Heart right ventricle (tissue), 16 donors: Measurements from ENCODE around the gene NTHL1. TPM values are rescaled to one million over a fixed set of nuclear protein-coding genes. Genes with fewer than 3 reads are reported as not detected.

Experiments used
- ATAC-seq, 8 donors: fragments of 200-7000 bp; cut with Tn5 transposase; one replicate each; pipeline ENCODE4 v1.9.1; 2020; ENCODE audit warnings: mild to moderate bottlenecking in 8 of 8, moderate library complexity in 8 of 8, moderate number of reproducible peaks in 1 of 8
- DNase-seq, 2 donors: peaks; one replicate each; pipeline ENCODE4 v3.0.0-alpha.2; 2020
- H3K27ac ChIP-seq, 10 donors: fragments of 200-600 bp; sonication (generic) in 2 of 10; one replicate each; pipeline versions ENCODE4 v1.5.0 to v1.8.0; 2020 to 2022; ENCODE audit warnings: mild to moderate bottlenecking in 3 of 10
- H3K27me3 ChIP-seq, 7 donors: fragments of 200-600 bp; one replicate each; pipeline ENCODE4 v1.8.0; 2021 to 2022; ENCODE audit warnings: mild to moderate bottlenecking in 2 of 7
- H3K36me3 ChIP-seq, 9 donors: fragments of 200-600 bp; sonication (generic) in 1 of 9; one replicate each; pipeline versions ENCODE4 v1.5.0 to v1.8.0; 2020 to 2022; ENCODE audit warnings: mild to moderate bottlenecking in 2 of 9
- H3K4me1 ChIP-seq, 9 donors: fragments of 200-600 bp; sonication (generic) in 1 of 9; one replicate each; pipeline versions ENCODE4 v1.5.0 to v1.8.0; 2020 to 2022; ENCODE audit warnings: mild to moderate bottlenecking in 4 of 9
- H3K4me3 ChIP-seq, 10 donors: fragments of 200-600 bp; sonication (generic) in 2 of 10; one replicate each; pipeline versions ENCODE4 v1.5.0 to v1.8.0; 2020 to 2022; ENCODE audit warnings: mild to moderate bottlenecking in 7 of 10, moderate library complexity in 2 of 10
- H3K9me3 ChIP-seq, 11 donors: fragments of 200-600 bp in 10 of 11; sonication (generic) in 2 of 11; one replicate each; pipeline versions ENCODE4 v1.5.0 to v1.8.0; 2013 to 2022; ENCODE audit warnings: mild to moderate bottlenecking in 2 of 11, control low read depth in 1 of 11, moderate library complexity in 1 of 11
- CTCF ChIP-seq, 9 donors: fragments of 200-600 bp; sonication (generic) in 2 of 9; IDR thresholded peaks; one replicate each; pipeline versions ENCODE4 v1.5.0 to v1.8.0; 2021 to 2022; ENCODE audit warnings: antibody characterized with exemption in 9 of 9, mild to moderate bottlenecking in 5 of 9, moderate library complexity in 1 of 9
- WGBS, 2 donors: extraction: QIAGEN DNeasy Blood & Tissue Kit; methylation state at CpG; one replicate each; pipeline ENCODE4 v1.1.7; 2013; ENCODE audit warnings: inconsistent platforms in 1 of 2; 5-methylcytosine and 5-hydroxymethylcytosine counted together
- intact Hi-C, 10 donors: fragments of 100-400 bp; cut with DNase I; formaldehyde crosslinking; loops; one replicate each; pipeline versions ENCODE4 v1.11.1 to v1.14.2; 2022
- polyA plus RNA-seq, 2 donors: library from polyadenylated mRNA; stranded (reverse); fragments of 200-250 nt; gene quantifications; one replicate each; pipeline ENCODE4 v1.2.3, GENCODE V29; 2013
- total RNA-seq, 10 donors: library from RNA; stranded (reverse); fragmentation: NEBNext Ultra II Directional in 3 of 10; extraction: Animal tissue kit (Norgen Biotek cat#: 25700) in 3 of 10; gene quantifications; one replicate each; pipeline versions ENCODE4 v1.2.1 to v1.2.4, GENCODE V29; 2021 to 2023
- donor health status: Arrhythmogenic right ventricular cardiomyopathy.
- donor health status: ischemic (EF 13 %, LVEDD 7.1; RV severe dilation, severe dysfunction).
- donor health status: healthy with polysubstance abuse.
- donor health status: DM: no; HTN: yes; CAD: no.
- donor health status: DM: no; HTN: no; CAD: no.
- donor health status: ischemic (EF 25% LVEDD 6.9; RV normal size, moderate dysfunction).
- donor health status: ischemic (EF 25% LVEDD 5.7; RV mildly dilated, moderate dysfunction).
- donor health status: healthy.
- donor health status: DM: yes; HTN: yes; CAD: no.
- donor health status: Ischemic cardiomyopathy.
- donor health status: ischemic (EF 35%, LVEDD 5.7; RV mildly dilated, moderate dysfunction).
- donor health status: nonischemic (EF 11% LVEDD 7.7; RV severe dilation, severe dysfunction).
- donor health status: DM: yes; HTN: yes; CAD: no.
- donor health status: PGD.
- donor health status: ischemic (EF 29% LVEDD 5.4; RV normal size, mild dysfunction).
- donor health status: nonischemic (EF 23%, LVEDD 6.1; RV moderate dilation, normal function).

The NTHL1 gene
- total and polyA plus RNA-seq, 12 donors, result 9.8 to 51.9 (median 13.9) TPM

GRCh38 chr16:2045965-2046892, 1.4 kb downstream of the NTHL1 start:
- Histone ChIP-seq H3K27me3 (no peaks in the 10 kb centered on the region), H3K4me3 (peak overlapping the region in 8 of 10 donors; percentile 51 to 97 (median 88)), H3K9me3 (no peaks in the 10 kb centered on the region), H3K36me3 (peaks cover 0 to 18% (median 9%) of the 10 kb centered on the region in 9 donors), H3K27ac (peak overlapping the region; percentile 64 to 96 (median 84)), H3K4me1 (peaks cover 25 to 77% (median 63%) of the 10 kb centered on the region in 9 donors)
- intact Hi-C loops, result loop anchor here in 1 of 10 donors (2.0 kb wide), 1 partner anchor 23 kb away; no protein-coding TSS in a partner anchor
- WGBS, 2 donors, result 85 to 92% methylated on average over 21 of the region's 21 CpGs
- DNase-seq (no peak), ATAC-seq (no peak)
- TF ChIP-seq CTCF (IDR thresholded peaks at IDR 0.05), result no peak

GRCh38 chr16:2044541-2044940, 3.1 kb downstream of the NTHL1 start:
- H3K4me3 ChIP-seq, result peak overlapping the region in 2 of 10 donors; percentile 15 to 28
- WGBS, 2 donors, result 69 to 84% methylated on average over 20 to 22 of the region's 22 CpGs

GRCh38 chr16:2043667-2044451, 3.8 kb downstream of the NTHL1 start:
- Histone ChIP-seq H3K27ac (peak overlapping the region; percentile 2 to 95 (median 68)), H3K9me3 (no peaks in the 10 kb centered on the region), H3K36me3 (peaks cover 0 to 8% (median under 1%) of the 10 kb centered on the region in 9 donors), H3K27me3 (no peaks in the 10 kb centered on the region), H3K4me1 (peaks cover 42 to 94% (median 81%) of the 10 kb centered on the region in 9 donors), H3K4me3 (peak overlapping the region in 6 of 10 donors; percentile 9 to 28 (median 17))
- DNase-seq, result peak; percentile 62 to 66
- intact Hi-C loops, result no loop called here
- peak in 6 of 8 donors; percentile 0 to 20 (median 8) for ATAC-seq
- no peak for TF ChIP-seq CTCF (IDR thresholded peaks at IDR 0.05)
- 39 to 46% methylated on average over 22 to 26 of the region's 26 CpGs for WGBS, 2 donors

More at GRCh38 chr16:2044541-2044940, 3.1 kb downstream of the NTHL1 start:
- Histone ChIP-seq H3K4me1 (peaks cover 39 to 94% (median 80%) of the 10 kb centered on the region in 9 donors), H3K27me3 (no peaks in the 10 kb centered on the region), H3K36me3 (peaks cover 0 to 4% (median 0%) of the 10 kb centered on the region in 9 donors), H3K9me3 (no peaks in the 10 kb centered on the region), H3K27ac (peak overlapping the region in 8 of 10 donors; percentile 50 to 95 (median 72))
- DNase-seq (no peak), ATAC-seq (no peak)
- intact Hi-C loops, result no loop called here
- TF ChIP-seq CTCF (IDR thresholded peaks at IDR 0.05), result no peak
